ENCODE results near the gene PDCD7.
A peak's percentile ranks its signal among the peaks of the same experiment; 100 is the strongest.
"Not testable (repeated sequence)": the region's sequence is repeated elsewhere in the genome, so short reads cannot be mapped to it uniquely, and the experiment has no call there.

The PDCD7 gene

DNA sequence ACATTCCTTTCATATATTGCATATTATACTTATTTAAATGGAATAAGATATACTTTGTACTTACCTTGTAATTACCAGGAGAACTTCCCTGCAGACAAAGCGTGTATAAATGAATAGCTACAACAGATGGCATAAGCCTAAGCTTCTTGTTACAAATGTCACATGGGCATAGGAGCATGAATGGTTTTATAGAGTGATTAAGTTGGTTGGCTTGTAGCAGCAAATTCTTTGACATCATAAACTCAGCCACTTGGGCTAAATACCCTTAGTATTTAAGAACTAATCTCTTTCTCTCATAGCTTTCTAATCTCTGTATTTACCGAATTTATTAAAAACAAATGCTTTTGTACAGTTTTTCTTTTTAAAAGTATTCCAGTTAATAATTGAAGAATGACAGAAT is 18.5 kb downstream of the PDCD7 start, which contains the start of gene UBAP1L:
Gene UBAP1L, minus strand, starts transcription at position 115 of the 400 bp plus-strand sequence. CDS start 8,985 bp downstream, outside the sequence.
- DNase-seq, result no peak

DNA sequence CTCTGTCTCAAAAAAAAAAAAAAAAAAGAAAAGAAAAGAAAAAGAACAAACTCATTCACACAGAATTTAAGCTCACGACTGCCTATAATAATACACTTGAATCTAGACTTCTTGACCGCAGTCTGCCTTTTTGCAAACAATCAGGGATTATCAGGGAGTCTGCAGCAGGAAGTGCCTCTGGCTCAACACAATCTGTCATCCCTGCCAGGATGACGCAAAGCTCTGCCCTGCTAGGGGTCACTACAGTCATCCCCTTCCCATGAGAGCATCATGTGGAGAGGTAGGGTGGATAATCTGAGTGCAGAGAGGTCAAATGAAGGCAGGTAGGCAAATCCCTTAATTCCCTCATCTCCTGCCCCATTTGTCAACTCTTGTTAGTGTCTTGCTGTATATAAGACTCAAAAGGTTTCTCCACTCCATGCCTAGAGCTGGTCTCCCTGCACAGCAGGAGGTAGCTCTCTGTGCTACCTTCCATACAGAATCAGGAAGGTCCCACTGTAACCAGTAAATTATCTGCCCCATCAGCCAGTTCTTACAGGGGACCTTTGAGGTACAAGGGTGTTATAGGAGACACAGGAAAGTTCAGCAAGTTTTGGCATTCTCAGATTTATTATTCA is 22.8 kb downstream of the PDCD7 start:
- no peak for DNase-seq

GRCh38 chr15:65106011-65106590 is 27.5 kb downstream of the PDCD7 start:
- DNase-seq, result peak; percentile 20

DNA sequence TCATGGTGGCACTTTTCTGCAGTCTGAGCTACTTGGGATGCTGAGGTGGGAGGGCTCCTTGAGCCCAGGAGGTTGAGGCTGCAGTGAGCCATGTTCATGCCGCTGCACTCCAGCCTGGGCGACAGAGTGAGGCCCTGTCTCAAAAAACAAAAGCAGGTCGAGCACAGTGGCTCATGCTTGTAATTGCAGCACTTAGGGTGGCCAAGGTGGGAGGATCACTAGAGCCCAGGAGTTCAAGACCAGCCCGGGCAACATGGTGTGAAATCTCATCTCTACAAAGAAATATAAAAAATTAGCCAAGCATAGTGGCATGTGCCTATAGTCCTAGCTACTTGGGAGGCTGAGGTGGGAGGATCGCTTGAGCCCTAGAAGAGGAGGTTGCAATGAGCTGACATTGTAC is 28.6 kb downstream of the PDCD7 start:
- DNase-seq, result no peak

DNA sequence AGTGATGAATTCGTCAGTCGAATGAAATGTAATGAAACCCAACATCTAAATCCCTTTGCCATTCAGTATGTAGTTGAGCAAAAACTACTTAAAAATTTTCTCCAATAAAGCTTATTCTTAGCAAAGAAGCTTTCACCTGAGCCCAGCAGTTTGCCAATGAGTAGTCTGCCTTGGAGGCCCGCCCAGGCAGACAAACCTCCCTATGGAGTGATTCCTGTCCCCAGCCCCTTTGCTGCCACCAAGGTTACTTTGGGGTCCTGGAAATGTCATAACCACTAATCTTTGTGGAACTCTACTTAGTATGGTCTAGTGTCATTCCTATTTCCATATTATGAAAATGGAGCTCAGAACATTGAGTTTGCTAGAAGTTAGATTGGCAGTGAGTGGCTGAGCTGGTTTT is 30.7 kb downstream of the PDCD7 start:
- no peak for DNase-seq

DNA sequence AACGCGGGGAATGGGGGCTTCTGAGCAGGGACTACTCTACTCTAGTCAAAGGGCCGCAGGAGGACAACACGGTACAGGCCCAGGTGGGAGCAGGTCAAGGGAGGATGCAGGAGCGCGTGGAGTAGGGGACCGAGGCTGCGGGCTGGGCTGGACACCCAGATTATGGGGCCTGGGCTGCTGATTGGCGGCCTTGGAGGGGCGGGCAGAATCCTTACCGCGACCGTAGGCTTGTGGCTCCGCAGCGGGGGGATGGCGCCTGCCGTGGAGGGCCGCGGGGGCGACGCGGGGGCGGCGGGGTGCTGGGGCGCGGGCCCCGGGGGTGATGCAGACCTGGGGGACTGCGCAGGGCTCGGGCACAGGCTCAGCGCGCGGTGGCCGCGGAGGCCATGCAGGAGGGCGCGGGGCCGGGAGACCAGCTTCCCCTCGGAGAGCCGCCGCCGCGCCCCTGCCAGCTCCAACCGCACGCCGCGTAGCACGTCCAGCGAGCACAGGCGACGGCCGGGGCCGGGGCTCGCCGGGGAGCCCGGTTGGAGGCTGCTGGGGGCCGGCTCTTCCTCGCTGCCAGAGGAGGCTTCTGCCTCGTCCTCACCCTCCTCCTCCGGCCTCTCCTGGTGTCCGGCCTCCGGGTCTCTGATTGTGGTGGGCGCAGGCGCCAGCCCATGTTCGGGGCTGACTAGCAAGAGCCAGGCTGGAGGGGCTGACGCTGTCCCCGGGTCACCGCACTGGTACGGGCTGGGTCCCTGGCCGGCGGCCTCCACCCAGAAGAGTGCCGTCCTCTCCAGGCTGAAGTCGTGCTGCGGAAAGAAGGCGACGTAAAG is 31.5 kb downstream of the PDCD7 start:
- no peak for DNase-seq

DNA sequence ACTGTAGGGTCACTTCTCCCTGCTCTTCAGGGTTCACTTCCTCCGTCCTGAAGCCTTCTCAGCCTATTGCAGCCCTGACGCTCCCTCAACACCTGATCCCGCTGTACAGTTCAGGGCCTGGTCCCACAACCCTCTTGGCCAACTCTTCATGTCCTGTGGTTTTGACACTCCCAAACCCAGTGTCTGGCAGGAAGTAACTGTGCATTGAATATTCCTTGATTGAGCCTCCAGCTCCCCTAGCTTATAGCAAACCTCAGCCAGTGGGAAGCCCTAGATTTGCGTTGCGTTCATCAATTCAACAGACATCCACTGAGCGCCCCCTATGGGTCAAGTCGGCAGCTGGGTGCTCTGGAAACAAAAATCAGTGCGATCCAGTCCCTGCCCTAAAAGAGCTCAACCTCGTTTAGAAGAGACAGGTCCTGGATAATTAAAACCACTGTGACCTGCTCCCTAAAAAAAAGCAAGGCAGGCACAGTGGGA is 32.2 kb downstream of the PDCD7 start:
- DNase-seq, result peak; percentile 50

DNA sequence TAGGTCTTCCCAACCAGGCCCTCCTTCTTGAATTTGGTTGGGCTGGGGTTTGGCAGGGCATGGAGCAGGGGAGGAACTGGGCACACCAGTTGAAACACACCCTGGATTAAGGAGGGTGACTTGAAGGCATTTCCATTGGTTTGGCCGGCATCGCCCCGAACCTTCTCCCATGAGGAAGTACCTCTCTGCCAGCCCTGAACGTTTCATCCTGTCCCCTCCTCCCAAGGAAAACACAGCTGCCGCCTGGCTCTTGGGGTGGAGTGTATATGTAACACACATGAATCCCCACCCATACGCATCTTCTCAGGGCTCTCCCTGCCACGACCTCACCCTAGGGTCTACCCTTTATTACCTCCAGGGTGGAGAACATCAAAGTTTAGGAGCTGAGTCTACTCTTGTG is 33.2 kb downstream of the PDCD7 start:
- no peak for DNase-seq

DNA sequence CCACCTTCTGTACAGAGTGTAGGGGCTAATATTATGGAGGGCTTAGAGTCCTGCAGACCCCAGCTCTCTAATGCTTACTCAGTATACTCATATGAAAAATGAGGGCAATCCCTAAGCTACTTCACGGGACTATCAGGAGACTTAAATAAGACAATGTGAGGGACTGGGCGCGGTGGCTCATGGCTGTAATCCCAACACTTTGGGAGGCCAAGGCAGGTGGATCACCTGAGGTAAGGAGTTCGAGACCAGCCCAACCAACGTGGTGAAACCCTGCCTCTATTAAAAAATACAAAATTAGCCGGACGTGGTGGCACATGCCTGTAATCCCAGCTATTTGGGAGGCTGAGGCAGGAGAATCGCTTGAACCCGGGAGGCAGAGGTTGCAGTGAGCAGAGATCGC is 33.8 kb downstream of the PDCD7 start:
- DNase-seq, result not testable (repeated sequence)

DNA sequence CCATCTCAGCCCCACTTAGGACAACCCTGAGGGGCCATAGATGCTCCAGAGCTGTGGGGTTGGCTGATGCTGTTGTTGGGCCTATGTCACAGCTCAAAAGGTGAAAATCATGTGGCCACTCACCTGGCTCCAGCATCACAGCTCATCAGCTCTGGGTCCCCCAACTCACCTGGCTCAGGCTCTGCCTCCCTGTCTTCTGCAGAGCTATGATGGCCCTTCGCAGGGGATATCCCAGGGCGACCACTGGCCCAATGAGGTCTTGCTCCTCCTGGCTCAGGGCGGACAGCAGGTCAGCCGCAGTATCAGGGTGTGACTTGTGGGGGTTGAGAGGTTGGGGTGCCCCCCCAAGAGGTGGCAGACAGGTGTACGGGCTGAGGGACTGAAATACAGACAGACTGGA is 34.3 kb downstream of the PDCD7 start:
- no peak for DNase-seq

GRCh38 chr15:65097651-65098263 is 35.9 kb downstream of the PDCD7 start:
- DNase-seq, result no peak

DNA sequence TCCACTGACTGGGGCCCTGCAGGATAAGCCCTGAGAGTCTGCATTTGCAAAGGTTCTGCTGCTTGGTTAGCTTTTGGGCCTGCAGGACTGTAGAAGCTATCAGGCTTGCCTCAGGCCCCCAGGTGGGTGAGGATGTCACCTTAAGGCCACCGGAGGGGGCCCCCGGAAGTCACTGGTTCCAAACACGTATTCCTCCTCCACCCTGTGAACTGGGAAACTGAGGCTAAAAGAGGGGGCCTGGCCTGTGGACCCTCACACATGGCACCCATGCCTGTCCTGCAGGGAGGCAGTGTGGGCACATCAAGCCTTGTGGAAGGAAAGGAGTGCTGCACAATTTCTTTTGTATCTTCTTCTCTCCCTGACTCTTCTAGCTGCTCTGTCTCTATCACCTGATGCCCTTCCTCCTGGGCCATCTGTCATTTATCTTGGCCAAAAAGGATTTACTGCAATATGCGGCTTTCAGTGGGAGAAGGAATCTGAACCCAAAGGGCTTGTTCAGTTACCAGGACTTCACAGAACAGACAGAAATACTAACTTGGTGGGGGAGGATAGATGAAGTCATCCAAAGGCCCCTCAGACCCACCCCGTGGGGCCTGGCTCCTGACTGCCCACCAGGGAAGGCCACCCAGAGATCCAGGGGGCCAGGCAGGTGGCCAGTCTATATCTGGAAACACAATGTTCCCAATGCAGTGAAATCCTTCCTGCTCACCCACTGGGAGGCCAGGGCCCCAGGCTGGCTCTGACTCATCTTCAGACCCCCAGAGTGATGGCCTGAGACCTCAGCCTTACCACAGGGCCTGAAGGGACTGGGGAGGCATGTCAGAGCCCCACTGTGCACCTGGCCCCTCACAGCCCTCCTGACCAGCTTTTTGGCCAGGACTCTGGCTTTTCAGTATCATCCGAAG is 36.9 kb downstream of the PDCD7 start:
- DNase-seq, result no peak

- no peak for DNase-seq
These were observed 37.9 kb downstream of the PDCD7 start for GRCh38 chr15:65095747-65096104.

- no peak for DNase-seq
These were observed 38.4 kb downstream of the PDCD7 start for GRCh38 chr15:65095011-65095746.

DNA sequence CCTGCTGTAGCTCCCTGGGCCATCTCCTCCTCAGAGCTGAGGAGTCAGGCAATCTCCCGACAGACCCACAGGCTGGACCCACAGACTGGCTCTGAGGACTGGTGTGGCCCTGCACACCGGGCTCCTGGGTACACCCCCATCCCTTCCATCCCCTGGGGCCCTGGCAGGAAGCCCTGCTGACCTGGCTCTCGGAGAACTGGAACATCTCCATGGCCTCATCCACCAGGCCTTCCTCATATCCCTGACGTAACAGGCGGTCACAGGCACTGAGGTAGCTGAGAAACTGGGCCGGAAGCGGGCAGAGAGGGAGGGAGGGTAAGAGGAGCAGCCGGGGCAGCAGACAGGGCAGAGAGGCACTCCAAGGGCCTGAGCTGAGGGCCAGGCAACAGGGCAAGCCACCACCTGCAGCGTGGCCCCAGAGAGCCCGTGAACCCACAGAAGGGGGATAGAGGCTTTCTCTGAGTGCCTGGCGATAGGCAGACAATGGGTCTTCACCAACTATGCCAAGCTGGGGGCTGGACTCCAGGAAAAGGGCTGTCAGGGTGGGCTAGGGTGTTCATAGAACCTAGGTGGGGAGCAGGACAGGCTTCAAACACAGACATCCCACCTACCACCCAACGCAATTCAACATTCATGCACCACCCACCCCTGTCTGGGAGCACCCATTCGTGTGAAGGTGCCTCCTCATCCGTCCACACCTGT is 39.2 kb downstream of the PDCD7 start:
- DNase-seq, result no peak

- not testable (repeated sequence) for DNase-seq
These were observed 39.8 kb downstream of the PDCD7 start for GRCh38 chr15:65093793-65094170.

- no peak for DNase-seq
These were observed 40.5 kb downstream of the PDCD7 start for GRCh38 chr15:65092911-65093792.

DNA sequence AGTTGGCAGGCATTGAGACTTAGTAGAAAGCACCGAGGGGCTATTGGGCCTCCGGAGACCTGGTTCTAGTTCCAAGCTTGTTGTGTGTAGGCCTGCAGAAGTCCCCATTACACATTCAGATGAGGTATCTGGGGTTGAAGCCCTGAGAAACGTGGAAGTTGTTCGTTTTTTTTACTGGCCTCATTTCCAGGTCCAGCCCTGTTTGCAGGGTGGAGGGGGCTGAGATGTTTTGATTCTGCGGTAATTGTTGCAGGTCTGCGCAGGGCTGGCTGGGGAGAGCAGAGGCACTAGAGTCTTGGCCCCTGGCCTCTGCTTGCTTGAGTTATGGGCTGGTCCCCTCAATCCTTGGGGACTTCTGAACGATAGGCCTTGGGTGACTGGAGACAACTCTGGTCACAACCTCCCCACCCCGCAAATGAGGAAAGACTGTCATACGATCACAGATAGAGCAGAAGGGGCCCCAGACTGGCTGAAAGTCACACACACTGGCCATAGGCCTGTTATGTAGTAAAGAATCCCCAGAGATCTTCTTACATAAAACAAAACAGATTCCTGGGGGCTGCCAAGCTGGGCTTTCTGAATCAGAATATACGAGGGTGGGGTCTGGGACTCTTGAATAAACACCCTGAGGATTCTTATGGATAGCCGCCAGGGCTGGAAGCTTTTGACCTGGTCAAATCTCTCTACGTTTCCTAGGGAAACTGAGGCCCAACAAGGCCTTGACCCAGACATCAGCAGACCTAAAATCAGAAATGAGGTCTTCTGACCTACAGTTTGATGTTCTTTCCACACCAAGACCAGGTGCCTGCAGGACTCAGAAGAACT is 41.5 kb downstream of the PDCD7 start:
- DNase-seq, result no peak

- no peak for DNase-seq
These were observed 44.3 kb downstream of the PDCD7 start for GRCh38 chr15:65089206-65089824.
